K562 (cell line): ENCODE results near the gene DDX55. TPM values are rescaled to one million over a fixed set of nuclear protein-coding genes. Genes with fewer than 3 reads are reported as not detected.
"Not testable (repeated sequence)": the region's sequence is repeated elsewhere in the genome, so short reads cannot be mapped to it uniquely, and the experiment has no call there.

Source experiments
- ATAC-seq: fragments of 200-7000 bp; cut with Tn5 transposase; 3 replicates; pipeline ENCODE4 v1.9.1; 2020; ENCODE audit warnings: moderate library complexity
- BruUV-seq: library from RNA; stranded (reverse); fragments of 400-500 nt; replicated peaks from 2 replicates; lab custom pipeline; 2021; lab: Mats Ljungman, UMichigan
- CTCF ChIA-PET: fragments of 300-600 bp; formaldehyde crosslinking; extraction: SDS; loops from one replicate; lab custom pipeline; 2021; ENCODE audit warnings: low intra/inter-chr PET ratio; lab: Yijun Ruan, JAX
- POLR2A ChIA-PET: fragments of 300-600, 350-650 bp; sonication (Branson Sonifier 250); formaldehyde crosslinking; extraction: SDS; loops from one replicate; lab custom pipeline; 2021; ENCODE audit warnings: antibody characterized with exemption, inconsistent platforms; lab: Yijun Ruan, JAX
- DNase-seq, 4 experiments: peaks; one replicate each; pipeline versions ENCODE4 v3.0.0 to v3.0.0-alpha.2; 2011 to 2018; ENCODE audit warnings: low spot score in 3 of 4, mixed read lengths in 3 of 4; ENCODE audit errors: extremely low read depth in 1 of 4
- FAIRE-seq: peaks from 2 replicates; lab custom pipeline; 2011; peaks lifted over from hg19 to GRCh38; lab: Jason Lieb, UNC
- H2AFZ ChIP-seq: 2 replicates; pipeline ENCODE4 v1.6.0; 2011; ENCODE audit warnings: low read depth, low read length, control low read depth, inconsistent platforms
- H3K27ac ChIP-seq: fragments of 200-600 bp; 3 replicates; pipeline ENCODE4 v1.8.0; 2011; ENCODE audit warnings: low read depth, mild to moderate bottlenecking, control low read depth, inconsistent platforms, low read length, moderate library complexity, mixed read lengths; ENCODE audit errors: extremely low read depth
- H3K27me3 ChIP-seq, 2 experiments: fragments of 300-600 bp in 1 of 2; 2 replicates in 1 of 2; 3 replicates in 1 of 2; pipeline versions ENCODE4 v1.6.0 to v1.8.0; 2011; ENCODE audit warnings: inconsistent platforms in 2 of 2, low read length in 2 of 2, mild to moderate bottlenecking in 1 of 2, mixed read lengths in 1 of 2, moderate library complexity in 1 of 2; ENCODE audit not compliant: control insufficient read depth in 2 of 2, insufficient read depth in 2 of 2
- H3K36me3 ChIP-seq: fragments of 300-600 bp; 3 replicates; pipeline ENCODE4 v1.8.0; 2011; ENCODE audit warnings: mild to moderate bottlenecking, low read length, inconsistent platforms; ENCODE audit not compliant: control insufficient read depth, insufficient read depth
- H3K4me1 ChIP-seq, 2 experiments: fragments of 200-600 bp in 1 of 2; replicated peaks in 1 of 2; 2 replicates in 1 of 2; 3 replicates in 1 of 2; pipeline versions ENCODE4 v1.5.1 to v1.8.0; 2011; ENCODE audit warnings: inconsistent platforms in 2 of 2, low read length in 2 of 2, mild to moderate bottlenecking in 1 of 2, mixed read lengths in 1 of 2, moderate library complexity in 1 of 2; ENCODE audit not compliant: control insufficient read depth in 2 of 2, insufficient read depth in 2 of 2
- H3K4me2 ChIP-seq: 2 replicates; pipeline ENCODE4 v1.6.1; 2011; ENCODE audit warnings: low read length, control low read depth, inconsistent platforms, mixed read lengths; ENCODE audit not compliant: insufficient read depth
- H3K4me3 ChIP-seq: fragments of 200-600 bp; sonication (generic), shearing (Covaris generic); 2 replicates; pipeline ENCODE4 v1.5.1; 2016; ENCODE audit warnings: control low read depth, inconsistent platforms
- H3K79me2 ChIP-seq: fragments of 200-600 bp; 3 replicates; pipeline ENCODE4 v1.8.0; 2011; ENCODE audit warnings: low read length, inconsistent platforms; ENCODE audit not compliant: control insufficient read depth, insufficient read depth
- H3K9ac ChIP-seq, 2 experiments: 2 replicates each; pipeline versions ENCODE4 v1.6.0 to v1.6.1; 2011; ENCODE audit warnings: low read depth in 2 of 2, low read length in 2 of 2, control low read depth in 1 of 2, inconsistent platforms in 1 of 2, mild to moderate bottlenecking in 1 of 2, mixed read lengths in 1 of 2; ENCODE audit not compliant: insufficient read depth in 1 of 2
- H3K9me1 ChIP-seq: one replicate; pipeline ENCODE4 v1.6.0; 2011; ENCODE audit warnings: inconsistent platforms, mild to moderate bottlenecking, low read length, moderate library complexity; ENCODE audit not compliant: control insufficient read depth, insufficient read depth
- H3K9me3 ChIP-seq: replicated peaks from 2 replicates; pipeline ENCODE4 v1.5.1; 2011; ENCODE audit warnings: low read depth, low read length, inconsistent platforms; ENCODE audit not compliant: control insufficient read depth, insufficient read depth
- H4K20me1 ChIP-seq: replicated peaks from 2 replicates; pipeline ENCODE4 v1.6.1; 2011; ENCODE audit warnings: low read length, inconsistent platforms, mixed read lengths; ENCODE audit not compliant: control insufficient read depth, insufficient read depth
- THRAP3 ChIP-seq: fragments of 450-650 bp; IDR thresholded peaks from 2 replicates; pipeline ENCODE4 v1.6.1; 2016; ENCODE audit warnings: mild to moderate bottlenecking, inconsistent platforms, borderline replicate concordance
- ZFPM2 ChIP-seq: fragments of 250-450 bp; sonication (Bioruptor Pico); IDR thresholded peaks from 2 replicates; pipeline ENCODE4 v1.5.1; 2022; ENCODE audit warnings: mild to moderate bottlenecking
- WGBS: fragments of 100-300 bp; shearing (Covaris generic); methylation state at CpG from one replicate; pipeline ENCODE4 v1.1.6; 2016; ENCODE audit warnings: low coverage, mixed read lengths; ENCODE audit not compliant: insufficient coverage; ENCODE audit errors: missing lambda C conversion rate; 5-methylcytosine and 5-hydroxymethylcytosine counted together
- in situ Hi-C: fragments of 300-500 bp; cut with MboI; formaldehyde crosslinking; loops from 4 replicates; pipeline ENCODE4 v1.15.0; 2018; ENCODE audit warnings: inconsistent platforms, mixed read lengths
- intact Hi-C: fragments of 100-400 bp; cut with micrococcal nuclease; formaldehyde crosslinking; loops from 2 replicates; pipeline ENCODE4 v1.14.2; 2022
- polyA plus RNA-seq, 8 experiments: library from polyadenylated mRNA; depleted of rRNA in 4 of 8; stranded (reverse) in 5 of 8; unstranded in 3 of 8; fragments of >200 nt; fragmentation: Nextera tagmentation in 2 of 8; fragmentation: Illumina TruSeq in 1 of 8; extraction: Ambion mirVana in 2 of 8; extraction: Trizol in 1 of 8; gene quantifications; 2 replicates each; pipeline versions ENCODE4 v1.2.1 to v1.2.3, GENCODE V29; 2011 to 2014; ENCODE audit warnings: inconsistent platforms in 1 of 8, missing spikeins in 1 of 8
- total RNA-seq, 7 experiments: library from RNA; depleted of rRNA in 6 of 7; stranded (reverse); fragments of >200 nt in 6 of 7; fragmentation: Illumina TruSeq in 2 of 7; extraction: Trizol in 2 of 7; gene quantifications; 2 replicates each; pipeline versions ENCODE4 v1.2.1 to v1.2.3, GENCODE V29; 2011 to 2021; ENCODE audit warnings: low replicate concordance in 1 of 7

The DDX55 gene
- total and polyA plus RNA-seq, 9 of the 15 experiments (the other 6 are each of a cell fraction or from before 2014, with no cell fraction given), result 10.6 to 71.0 (median 60.9) TPM

- H3K79me2 ChIP-seq, result peaks cover 67% of the 10 kb centered on the region
- in situ Hi-C loops, result no loop called here
These were observed 824 bp downstream of the DDX55 start for GRCh38 chr12:123602651-123603195.

GRCh38 chr12:123603495-123603894, 1.6 kb downstream of the DDX55 start:
- BruUV-seq, H3K4me3 ChIP-seq, H3K4me2 ChIP-seq, FAIRE-seq, H3K9me1 ChIP-seq, in situ Hi-C loops, H3K9me3 ChIP-seq, H3K27me3 ChIP-seq, CTCF ChIA-PET, H4K20me1 ChIP-seq, H3K27ac ChIP-seq, DNase-seq, H2AFZ ChIP-seq, ATAC-seq: not testable (repeated sequence)
- intact Hi-C loops, result loop anchor here (2.0 kb wide), 2 partner anchors 325 to 333 kb away; partner anchors contain the start of gene CDK2AP1
- WGBS, result 83% methylated on average over 9 of the region's 11 CpGs
- Histone ChIP-seq H3K4me1 (peaks cover 5 to 17% of the 10 kb centered on the region in 2 experiments; a peak in 3 of 5 replicates), H3K79me2 (peaks cover 68% of the 10 kb centered on the region), H3K36me3 (peaks cover 66% of the 10 kb centered on the region), H3K9ac (0 out of 4 replicates have a peak overlapping the region, but pooled peaks of 1 of the 2 experiments have one; percentile 96)
- POLR2A ChIA-PET, result interaction anchor here (0.6 to 1.1 kb wide), 3 partner anchors 18 to 272 kb away, joined by 3 to 4 read pairs (median 3); partner anchors contain the start of gene KMT5A

More at GRCh38 chr12:123602651-123603195, 824 bp downstream of the DDX55 start:
- DNase-seq, result peak in 1 of 4 experiments; percentile 28
- TSS peak; percentile 54 for BruUV-seq
- peaks cover 3% of the 10 kb centered on the region; the same call in 1 of the 2 replicates for H4K20me1 ChIP-seq
- H3K27me3 ChIP-seq, result no peaks in the 10 kb centered on the region
- peak; percentile 17; the same call in 2 of the 3 replicates for ATAC-seq
- H3K9me3 ChIP-seq, result no peaks in the 10 kb centered on the region
- no peak for FAIRE-seq
- H3K4me2 ChIP-seq, result peak overlapping the region; percentile 92
- peaks cover 5 to 17% of the 10 kb centered on the region in 2 experiments; a peak in 3 of 5 replicates for H3K4me1 ChIP-seq
- ChIA-PET POLR2A (interaction anchor here (0.6 to 1.7 kb wide), 8 partner anchors 9 to 329 kb away, joined by 3 to 8 read pairs (median 4); partner anchors contain the start of gene ATP6V0A2), CTCF (interaction anchor here (2.4 kb wide), 1 partner anchor 332 kb away, joined by 7 read pairs; the partner anchor contains the start of gene CDK2AP1)
- peaks cover 66% of the 10 kb centered on the region for H3K36me3 ChIP-seq
- H3K27ac ChIP-seq, result peak overlapping the region; percentile 94
- WGBS, result 3% methylated on average over 7 of the region's 7 CpGs
- H3K9me1 ChIP-seq, result no peaks in the 10 kb centered on the region
- peak overlapping the region; percentile 98 for H3K4me3 ChIP-seq
- TF ChIP-seq THRAP3 (0 out of 2 replicates have a peak, but pooled peaks have one; percentile 41), ZFPM2 (CRISPR knock-in tag) (no peak)
- H2AFZ ChIP-seq, result peak overlapping the region; percentile 88; the same call in 1 of the 2 replicates
- intact Hi-C loops, result loop anchor here (2.0 kb wide), 2 partner anchors 324 to 332 kb away; partner anchors contain the start of gene CDK2AP1
- H3K9ac ChIP-seq, result peak overlapping the region; percentile 96 to 97
